Breast epithelium (tissue), 4 donors: ENCODE measurements around the gene RAB1A. TPM values are rescaled to one million over a fixed set of nuclear protein-coding genes. Genes with fewer than 3 reads are reported as not detected.
"Not testable (repeated sequence)": the region's sequence is repeated elsewhere in the genome, so short reads cannot be mapped to it uniquely, and the experiment has no call there.

ENCODE experiments used
- DNase-seq, 2 donors: peaks; one replicate each; pipeline ENCODE4 v3.0.0-alpha.2; 2019; ENCODE audit warnings: low spot score in 2 of 2
- H3K27ac ChIP-seq, 2 donors: fragments of 200-600 bp; sonication (generic) in 1 of 2; one replicate each; pipeline ENCODE4 v1.5.1; 2016 to 2019; ENCODE audit warnings: mild to moderate bottlenecking in 1 of 2
- H3K27me3 ChIP-seq, 2 donors: fragments of 200-600 bp; sonication (generic) in 1 of 2; one replicate each; pipeline versions ENCODE4 v1.5.1 to v1.6.0; 2017 to 2019; ENCODE audit warnings: control low read depth in 1 of 2, mild to moderate bottlenecking in 1 of 2
- H3K36me3 ChIP-seq: fragments of 200-600 bp; one replicate; pipeline ENCODE4 v1.5.1; 2019
- H3K4me1 ChIP-seq, 2 donors: fragments of 200-600 bp; sonication (generic); one replicate each; pipeline ENCODE4 v1.5.1; 2016 to 2019; ENCODE audit warnings: control low read depth in 1 of 2
- H3K4me3 ChIP-seq, 3 donors: fragments of 200-600 bp; sonication (generic); 1 replicate in 2 of 3; 2 replicates in 1 of 3; pipeline ENCODE4 v1.5.1; 2016 to 2019; ENCODE audit warnings: mild to moderate bottlenecking in 3 of 3, moderate library complexity in 2 of 3
- H3K9me3 ChIP-seq, 2 donors: fragments of 200-600 bp; sonication (generic) in 1 of 2; one replicate each; pipeline ENCODE4 v1.5.1; 2016 to 2019; ENCODE audit warnings: control low read depth in 1 of 2
- CTCF ChIP-seq, 3 donors: fragments of 450-650 bp; IDR thresholded peaks; one replicate each; pipeline ENCODE4 v1.5.1; 2016 to 2017; ENCODE audit warnings: antibody characterized with exemption in 3 of 3, mild to moderate bottlenecking in 3 of 3, moderate library complexity in 3 of 3
- POLR2A ChIP-seq: fragments of 450-650 bp; IDR thresholded peaks from one replicate; pipeline ENCODE4 v1.6.1; 2016; ENCODE audit warnings: antibody characterized with exemption, mild to moderate bottlenecking, moderate library complexity
- POLR2AphosphoS5 ChIP-seq, 3 donors: sonication (generic); formaldehyde crosslinking; IDR thresholded peaks; one replicate each; pipeline ENCODE4 v1.6.1; 2017; ENCODE audit warnings: antibody characterized with exemption in 3 of 3
- intact Hi-C: fragments of 100-400 bp; cut with DNase I; formaldehyde crosslinking; loops from one replicate; pipeline ENCODE4 v1.15.1; 2023; ENCODE audit warnings: low total_unique reads
- total RNA-seq, 3 donors: library from RNA; depleted of rRNA; stranded (reverse); fragments of >200 nt; gene quantifications; one replicate each; pipeline ENCODE4 v1.1.0, GENCODE V29; 2016

RAB1A gene
- total RNA-seq, 3 donors from 2014 or later = 86.1 to 107 (median 89.5) TPM

- no peak for TF ChIP-seq POLR2AphosphoS5 (IDR thresholded peaks at IDR 0.05)
- no peaks in the 10 kb centered on the region for H3K27me3 ChIP-seq
Measured at GRCh38 chr2:65159261-65159660, 29.4 kb upstream of the RAB1A start.

GRCh38 chr2:65158557-65158956, 28.7 kb upstream of the RAB1A start:
- H3K36me3 ChIP-seq = no peaks in the 10 kb centered on the region
- no peaks in the 10 kb centered on the region for H3K27me3 ChIP-seq
- DNase-seq = no peak
- no peaks in the 10 kb centered on the region for H3K4me1 ChIP-seq
- no peak overlapping the region for H3K4me3 ChIP-seq
- no peaks in the 10 kb centered on the region for H3K9me3 ChIP-seq
- intact Hi-C loops = no loop called here
- TF ChIP-seq POLR2A (no peak), POLR2AphosphoS5 (IDR thresholded peaks at IDR 0.05) (no peak), CTCF (IDR thresholded peaks at IDR 0.05) (no peak)
- no peak overlapping the region for H3K27ac ChIP-seq

More at GRCh38 chr2:65159261-65159660, 29.4 kb upstream of the RAB1A start:
- H3K9me3 ChIP-seq = no peaks in the 10 kb centered on the region
- no peaks in the 10 kb centered on the region for H3K4me1 ChIP-seq
- H3K36me3 ChIP-seq = no peaks in the 10 kb centered on the region
- no peak for DNase-seq
- H3K27ac ChIP-seq = no peak overlapping the region
- intact Hi-C loops = no loop called here
- no peak overlapping the region for H3K4me3 ChIP-seq

DNA sequence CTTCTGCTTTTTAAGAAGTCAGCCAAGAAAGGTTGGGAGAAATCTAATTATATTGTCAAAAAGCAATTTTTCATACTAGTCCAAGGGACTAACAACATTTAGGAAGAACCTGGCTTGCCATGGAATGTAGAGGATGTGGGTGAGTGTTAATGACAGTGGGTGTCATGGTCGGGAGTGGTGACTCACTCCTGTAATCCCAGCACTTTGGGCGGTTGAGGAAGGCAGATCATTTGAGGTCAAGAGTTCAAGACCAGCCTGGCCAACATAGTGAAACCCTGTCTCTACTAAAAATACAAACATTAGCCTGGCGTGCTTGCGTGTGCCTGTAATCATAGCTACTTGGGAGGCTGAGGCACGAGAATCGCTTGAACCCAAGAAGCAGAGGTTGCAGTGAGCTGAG, 27.9 kb upstream of the RAB1A start:
- H3K4me1 ChIP-seq, DNase-seq, H3K4me3 ChIP-seq, H3K27me3 ChIP-seq, H3K27ac ChIP-seq, H3K36me3 ChIP-seq, intact Hi-C loops, H3K9me3 ChIP-seq: not testable (repeated sequence)

DNA sequence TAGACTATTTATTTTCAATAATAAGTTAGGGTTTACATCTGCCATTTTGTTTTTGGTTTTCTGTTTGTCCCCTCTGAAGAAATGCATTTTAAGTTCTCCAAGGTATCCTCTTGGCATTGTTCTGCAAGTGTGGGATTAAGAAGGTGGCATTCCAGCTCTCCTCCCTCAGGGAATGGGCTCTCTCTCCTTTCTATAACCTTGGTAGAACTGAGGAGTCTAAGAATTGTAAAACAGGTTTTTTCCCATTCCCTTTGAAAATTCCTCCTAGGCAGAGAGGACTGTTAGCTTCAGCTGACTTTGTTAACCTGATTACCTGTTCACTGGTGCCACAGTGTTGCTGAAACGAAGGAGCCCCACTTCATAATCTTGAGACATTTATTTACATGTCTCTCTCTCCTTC, 26.1 kb upstream of the RAB1A start:
- intact Hi-C loops = no loop called here
- Histone ChIP-seq H3K4me1 (no peaks in the 10 kb centered on the region), H3K27me3 (no peaks in the 10 kb centered on the region), H3K9me3 (no peaks in the 10 kb centered on the region), H3K4me3 (no peak overlapping the region), H3K27ac (no peak overlapping the region), H3K36me3 (no peaks in the 10 kb centered on the region)
- TF ChIP-seq POLR2AphosphoS5 (IDR thresholded peaks at IDR 0.05) (no peak), POLR2A (no peak), CTCF (IDR thresholded peaks at IDR 0.05) (no peak)
- DNase-seq = no peak

DNA sequence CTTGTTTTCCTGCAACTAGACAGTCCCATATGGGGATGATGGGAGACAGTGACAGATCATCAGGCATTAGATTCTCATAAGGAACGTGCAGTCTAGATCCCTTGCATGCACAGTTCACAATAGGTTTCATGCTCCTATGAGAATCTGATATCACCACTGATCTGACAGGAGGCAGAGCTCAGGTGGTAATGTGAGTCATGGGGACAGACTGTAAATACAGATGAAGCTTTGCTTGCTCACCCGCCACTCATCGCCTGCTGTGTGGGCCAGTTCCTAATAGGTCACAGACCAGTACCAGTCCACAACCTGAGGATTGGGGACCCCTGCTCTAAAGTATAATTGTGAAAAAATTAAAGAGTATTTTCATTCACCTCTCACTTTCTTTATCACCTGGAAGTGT, 23.6 kb upstream of the RAB1A start:
- no peaks in the 10 kb centered on the region for H3K9me3 ChIP-seq
- intact Hi-C loops = no loop called here
- no peak overlapping the region for H3K4me3 ChIP-seq
- TF ChIP-seq CTCF (IDR thresholded peaks at IDR 0.05) (no peak), POLR2AphosphoS5 (IDR thresholded peaks at IDR 0.05) (no peak), POLR2A (no peak)
- DNase-seq = no peak
- H3K36me3 ChIP-seq = no peaks in the 10 kb centered on the region
- no peaks in the 10 kb centered on the region for H3K4me1 ChIP-seq
- no peak overlapping the region for H3K27ac ChIP-seq
- no peaks in the 10 kb centered on the region for H3K27me3 ChIP-seq

GRCh38 chr2:65146078-65146477, 16.2 kb upstream of the RAB1A start:
- intact Hi-C loops = no loop called here
- no peak for DNase-seq
- Histone ChIP-seq H3K36me3 (no peaks in the 10 kb centered on the region), H3K4me3 (no peak overlapping the region), H3K27me3 (no peaks in the 10 kb centered on the region), H3K9me3 (no peaks in the 10 kb centered on the region), H3K27ac (no peak overlapping the region), H3K4me1 (no peaks in the 10 kb centered on the region)
- TF ChIP-seq CTCF (IDR thresholded peaks at IDR 0.05) (no peak), POLR2AphosphoS5 (IDR thresholded peaks at IDR 0.05) (no peak)
